HG03108 (cell line): ENCODE results near the gene UNC13B.
"Not testable (repeated sequence)": the region's sequence is repeated elsewhere in the genome, so short reads cannot be mapped to it uniquely, and the experiment has no call there.

ENCODE experiments used
- ATAC-seq: cut with Tn5 transposase; IDR thresholded peaks from one replicate; pipeline ENCODE4 v1.9.1; 2021; ENCODE audit warnings: moderate library complexity; ENCODE audit not compliant: unreplicated experiment

UNC13B gene

DNA sequence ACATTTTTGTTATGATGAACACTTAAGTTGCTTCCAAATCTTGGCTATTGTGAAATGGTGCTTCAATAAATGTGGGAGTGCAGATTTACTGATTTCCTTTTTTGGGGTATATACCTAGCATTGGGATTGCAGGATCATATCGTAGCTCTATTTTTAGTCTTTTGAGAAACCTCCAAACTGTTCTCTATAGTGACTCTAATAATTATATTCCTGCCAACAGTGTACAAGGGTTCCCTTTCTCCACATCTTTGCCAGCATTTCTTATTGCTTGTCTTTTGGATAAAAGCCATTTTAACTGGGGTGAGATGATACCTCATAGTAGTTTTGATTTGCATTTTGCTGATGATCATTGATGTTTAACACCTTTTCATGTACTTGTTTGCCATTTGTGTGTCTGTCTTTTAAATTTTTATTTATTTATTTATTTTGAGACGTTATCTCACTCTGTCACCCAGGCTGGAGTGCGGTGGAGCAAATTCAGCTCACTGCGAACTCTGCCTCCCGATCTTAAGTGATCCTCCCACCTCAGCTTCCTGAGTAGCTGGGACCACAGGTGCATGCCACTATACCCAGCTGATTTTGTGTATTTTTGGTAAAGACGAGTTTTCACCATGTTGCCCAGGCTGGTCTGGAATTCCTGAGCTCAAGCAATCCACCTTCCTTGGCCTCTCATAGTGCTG, 59.0 kb downstream of the UNC13B start:
- no peak for ATAC-seq

DNA sequence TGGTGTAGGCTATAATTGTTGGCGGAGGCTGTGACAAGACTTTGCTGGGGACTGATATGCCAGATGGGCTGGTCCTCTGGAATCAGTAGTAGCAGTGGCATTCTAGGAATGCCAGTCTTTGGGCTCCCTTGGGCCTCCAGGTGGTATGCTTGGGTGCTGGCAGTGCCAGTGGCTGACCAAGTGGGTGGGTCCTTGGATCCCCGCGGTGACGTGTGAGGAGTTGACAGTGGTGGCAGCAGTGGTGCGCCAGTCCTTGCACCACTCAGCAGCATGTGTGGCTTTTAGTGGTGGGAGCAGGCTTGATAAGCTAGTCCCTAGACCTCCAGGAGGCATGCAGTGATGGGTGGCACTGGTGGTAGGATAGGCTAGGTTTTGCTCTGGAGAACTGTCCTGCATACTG, 63.9 kb downstream of the UNC13B start:
- ATAC-seq: no peak

DNA sequence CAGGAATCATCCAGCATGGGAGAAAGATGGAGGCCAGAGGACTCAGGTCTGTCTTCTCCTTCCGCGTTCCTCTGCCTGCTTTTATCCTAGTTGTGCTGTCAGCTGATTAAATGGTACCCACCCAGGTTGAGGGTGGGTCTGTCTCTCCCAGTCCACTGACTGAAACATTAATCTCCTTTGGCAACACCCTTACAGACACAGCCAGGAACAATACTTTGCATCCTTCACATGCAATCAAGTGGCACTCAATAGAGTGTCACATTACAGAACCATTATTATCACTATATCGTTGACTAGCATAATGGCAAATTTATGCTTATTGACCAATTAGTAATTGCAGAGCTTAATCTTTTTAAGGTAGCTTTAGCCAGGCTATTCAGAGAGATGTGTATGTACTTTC, 64.8 kb downstream of the UNC13B start:
- no peak for ATAC-seq

DNA sequence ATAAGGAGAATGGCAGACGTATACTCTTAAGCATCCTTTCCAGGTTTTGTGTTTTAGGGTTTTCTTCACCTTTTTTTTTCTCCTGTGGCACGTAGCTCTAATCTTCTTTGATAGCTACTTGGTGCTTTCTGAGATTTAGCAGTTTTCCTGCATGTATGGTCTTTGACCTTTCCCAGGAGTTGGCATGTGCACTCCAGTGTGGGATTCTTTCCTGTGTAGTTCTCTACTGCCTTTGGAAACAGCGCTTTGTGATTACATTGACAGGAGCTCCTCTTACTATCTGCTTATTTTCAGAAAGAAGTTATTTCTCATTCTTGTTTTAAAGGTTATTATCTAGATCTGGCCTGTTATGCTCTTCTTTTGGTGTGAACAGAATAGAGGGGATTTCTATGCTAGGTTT, 65.5 kb downstream of the UNC13B start:
- ATAC-seq: no peak

DNA sequence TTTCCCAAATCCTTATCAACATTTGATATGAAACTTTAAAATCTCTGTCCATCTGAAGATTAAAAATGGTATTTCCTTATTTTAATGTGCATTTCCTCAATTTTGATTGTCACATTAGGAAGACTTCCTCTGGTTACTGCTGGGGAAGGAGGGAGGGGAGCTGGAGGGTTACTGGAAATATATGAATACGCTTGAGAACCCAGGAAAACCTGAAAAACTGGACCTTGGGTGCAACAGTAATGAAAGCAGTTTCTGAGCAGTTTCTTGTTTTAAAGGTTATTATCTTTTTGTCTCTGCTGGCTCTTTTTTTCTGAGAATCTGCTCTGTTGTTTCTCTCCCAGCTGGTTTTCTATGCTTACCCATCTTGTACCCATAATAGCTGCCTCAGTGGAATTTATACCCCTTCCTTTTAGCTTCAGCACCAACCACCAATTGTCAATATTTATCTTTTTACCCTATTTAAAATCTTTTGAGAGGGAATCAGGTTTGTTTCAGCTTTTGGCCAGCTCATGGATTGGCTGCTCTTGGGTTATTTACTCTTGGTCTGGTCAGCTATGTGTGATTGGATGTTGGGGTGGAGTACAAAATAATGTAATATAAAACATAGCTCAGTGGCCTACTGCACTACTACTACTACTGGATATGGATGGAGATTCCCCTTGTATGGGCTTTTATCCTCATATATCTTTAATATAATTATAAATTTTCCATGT, 67.4 kb downstream of the UNC13B start:
- ATAC-seq: no peak

DNA sequence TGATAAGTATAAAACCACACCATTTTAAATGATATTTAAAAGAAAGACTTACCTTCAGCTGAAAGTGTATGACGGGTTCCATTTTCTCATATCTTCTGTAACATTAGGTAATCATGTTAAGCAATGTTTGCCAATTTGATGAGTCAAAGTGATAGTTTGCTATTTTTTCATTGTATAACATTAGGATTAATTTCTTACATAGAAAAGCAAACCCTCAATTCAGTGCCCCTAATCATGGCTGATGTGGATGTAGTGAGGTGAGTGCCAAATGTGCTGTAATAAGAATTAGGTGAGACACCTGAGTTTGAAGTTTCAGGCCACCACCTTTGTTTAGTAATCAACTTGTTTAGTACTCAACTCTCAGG, 68.0 kb downstream of the UNC13B start:
- no peak for ATAC-seq

DNA sequence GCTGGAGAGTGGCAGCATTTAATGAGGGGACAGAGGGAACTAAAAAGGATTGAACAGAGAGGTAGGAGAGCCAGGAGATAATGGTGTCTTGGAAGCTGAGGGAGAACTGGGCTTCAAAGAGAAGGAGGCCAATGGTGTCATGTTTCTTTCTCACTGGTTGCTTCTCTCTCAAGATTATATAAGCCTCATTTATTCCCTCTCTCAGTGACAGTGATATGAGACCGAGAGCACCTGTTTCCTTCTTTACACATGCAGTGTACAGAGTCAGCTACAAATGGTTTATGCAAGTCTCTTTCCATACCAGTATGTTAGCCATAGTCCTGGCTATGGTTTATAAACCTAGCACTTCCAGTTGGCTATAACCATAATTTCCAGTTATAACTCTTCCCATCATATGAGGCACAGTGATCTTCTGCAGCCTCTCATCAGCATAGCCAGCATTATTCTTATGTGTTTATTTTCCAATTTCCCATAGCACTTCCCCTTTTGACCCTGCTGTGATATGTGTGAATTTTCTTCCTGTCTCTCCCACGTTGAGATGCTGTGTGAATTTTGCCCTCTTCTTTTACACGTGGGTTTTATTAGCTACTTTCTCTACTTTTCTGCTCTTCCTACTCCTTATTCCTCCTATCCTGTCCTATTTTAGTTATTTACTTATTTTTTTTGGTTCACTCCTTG, 71.2 kb downstream of the UNC13B start:
- no peak for ATAC-seq

DNA sequence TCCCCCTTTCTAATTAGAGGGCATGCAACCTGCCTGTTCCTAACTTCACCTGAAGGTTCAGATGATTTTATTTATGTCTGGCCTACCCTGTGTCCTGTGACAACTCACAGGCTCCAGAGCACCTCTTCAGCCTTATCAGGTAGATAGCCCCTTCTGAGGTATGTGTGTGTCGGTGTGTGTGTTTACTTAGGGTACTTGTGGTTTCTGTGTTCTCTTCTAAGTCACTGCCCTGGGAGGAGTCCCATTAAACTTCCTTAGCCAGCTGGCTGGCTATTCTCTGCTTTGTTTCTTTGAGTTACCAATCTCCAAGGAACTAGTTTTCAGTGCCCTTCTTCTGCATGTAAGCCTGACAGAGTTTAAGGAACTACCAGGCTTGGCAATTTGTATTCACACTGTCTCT, 74.9 kb downstream of the UNC13B start:
- no peak for ATAC-seq

DNA sequence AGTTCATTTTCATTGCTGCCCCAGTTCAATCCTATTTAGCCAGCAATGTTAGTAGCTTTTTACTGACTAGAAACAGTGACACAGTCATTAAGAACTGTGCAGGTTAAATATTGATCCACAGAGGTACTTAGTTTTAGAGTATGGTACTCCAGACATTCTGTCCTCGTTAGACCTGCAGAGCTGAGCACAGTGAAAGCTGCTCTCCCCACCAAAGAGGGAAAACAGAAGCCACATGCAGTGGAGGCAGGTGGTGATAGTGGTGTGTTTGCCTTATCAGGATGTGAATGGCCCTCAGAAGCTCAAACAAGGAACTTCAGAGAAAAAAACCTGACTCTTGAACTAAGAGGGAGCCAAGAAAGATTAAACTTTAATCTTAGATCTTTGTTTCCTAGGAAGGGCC, 75.5 kb downstream of the UNC13B start:
- no peak for ATAC-seq

DNA sequence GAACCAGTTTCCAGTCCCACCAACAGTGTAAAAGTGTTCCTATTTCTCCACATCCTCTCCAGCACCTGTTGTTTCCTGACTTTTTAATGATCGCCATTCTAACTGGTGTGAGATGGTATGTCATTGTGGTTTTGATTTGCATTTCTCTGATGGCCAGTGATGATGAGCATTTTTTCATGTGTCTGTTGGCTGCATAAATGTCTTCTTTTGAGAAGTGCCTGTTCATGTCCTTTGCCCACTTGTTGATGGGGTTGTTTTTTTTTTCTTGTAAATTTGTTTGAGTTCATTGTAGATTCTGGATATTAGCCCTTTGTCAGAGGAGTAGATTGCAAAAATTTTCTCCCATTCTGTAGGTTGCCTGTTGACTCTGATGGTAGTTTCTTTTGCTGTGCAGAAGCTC, 84.1 kb downstream of the UNC13B start:
- ATAC-seq: not testable (repeated sequence)

DNA sequence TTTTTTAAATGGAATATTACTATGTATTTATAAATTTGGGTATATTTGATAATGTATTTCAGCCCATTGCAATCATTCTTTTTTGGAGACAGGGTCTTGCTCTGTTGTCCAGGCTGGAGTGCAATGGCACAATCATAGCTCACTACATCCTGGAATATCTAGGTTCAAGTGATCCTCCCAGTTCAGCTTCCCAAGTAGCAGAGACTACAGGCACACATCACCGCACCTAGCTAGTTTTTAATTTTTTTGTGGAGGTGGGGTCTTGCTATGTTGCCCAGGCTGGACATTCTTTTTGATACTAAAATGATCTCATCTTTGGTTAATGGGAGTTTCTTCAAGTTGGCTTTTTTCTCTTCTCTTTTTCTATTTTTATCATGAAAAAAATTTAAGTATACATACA, 91.3 kb downstream of the UNC13B start:
- no peak for ATAC-seq

DNA sequence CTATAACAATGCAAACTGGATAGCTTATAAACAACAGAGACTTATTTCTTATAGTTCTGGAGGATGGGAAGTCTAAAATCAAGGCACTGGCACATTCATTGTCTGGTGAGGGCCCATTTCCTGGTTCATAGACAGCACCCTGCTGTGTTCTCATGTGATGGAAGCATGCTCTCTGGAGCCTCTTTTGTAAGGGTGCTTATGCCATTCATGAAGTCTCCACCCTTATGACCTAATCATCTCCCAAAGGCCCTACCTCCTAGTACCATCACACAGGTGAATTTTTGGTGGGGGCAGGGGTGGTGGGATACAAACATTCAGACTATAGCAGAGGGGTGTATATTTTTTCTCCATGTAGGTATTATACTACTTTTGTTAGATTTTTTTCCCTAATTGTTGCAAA, 92.4 kb downstream of the UNC13B start:
- no peak for ATAC-seq

DNA sequence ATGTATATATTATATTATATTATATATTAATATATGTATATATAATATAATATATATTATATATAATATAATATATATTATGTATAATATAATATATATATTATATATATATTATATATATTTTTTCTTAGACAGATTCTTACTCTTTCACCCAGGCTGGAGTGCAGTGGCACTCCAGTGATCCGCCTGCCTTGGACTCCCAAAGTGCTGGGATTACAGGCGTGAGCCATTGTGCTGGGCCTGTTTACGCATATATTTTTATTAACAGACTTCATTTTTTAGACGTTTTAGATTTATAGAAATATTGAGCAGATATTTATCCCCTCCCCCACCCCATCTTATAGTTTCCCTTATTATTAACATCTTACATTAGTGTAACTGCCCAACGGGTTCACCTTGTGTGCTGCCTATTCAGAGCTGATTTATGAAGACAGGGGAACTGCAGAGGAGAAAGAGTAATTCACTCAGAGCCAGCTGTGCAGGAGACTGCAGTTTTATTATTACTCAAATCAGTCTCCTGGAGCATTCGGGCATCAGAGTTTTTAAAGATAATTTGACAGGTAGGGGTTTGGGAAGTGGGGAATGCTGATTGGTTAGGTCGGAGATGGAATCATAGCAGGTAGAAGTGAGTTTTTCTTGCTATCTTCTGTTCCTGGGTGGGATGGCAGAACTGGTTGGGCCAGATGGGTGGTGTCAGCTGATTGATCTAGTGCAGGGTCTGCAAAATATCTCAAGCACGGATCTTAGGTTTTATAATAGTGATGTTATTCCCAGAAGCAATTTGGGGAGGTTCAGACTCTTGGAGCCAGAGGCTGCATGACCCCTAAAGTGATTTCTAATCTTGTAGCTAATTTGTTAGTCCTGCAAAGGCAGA, 93.4 kb downstream of the UNC13B start:
- ATAC-seq: no peak

DNA sequence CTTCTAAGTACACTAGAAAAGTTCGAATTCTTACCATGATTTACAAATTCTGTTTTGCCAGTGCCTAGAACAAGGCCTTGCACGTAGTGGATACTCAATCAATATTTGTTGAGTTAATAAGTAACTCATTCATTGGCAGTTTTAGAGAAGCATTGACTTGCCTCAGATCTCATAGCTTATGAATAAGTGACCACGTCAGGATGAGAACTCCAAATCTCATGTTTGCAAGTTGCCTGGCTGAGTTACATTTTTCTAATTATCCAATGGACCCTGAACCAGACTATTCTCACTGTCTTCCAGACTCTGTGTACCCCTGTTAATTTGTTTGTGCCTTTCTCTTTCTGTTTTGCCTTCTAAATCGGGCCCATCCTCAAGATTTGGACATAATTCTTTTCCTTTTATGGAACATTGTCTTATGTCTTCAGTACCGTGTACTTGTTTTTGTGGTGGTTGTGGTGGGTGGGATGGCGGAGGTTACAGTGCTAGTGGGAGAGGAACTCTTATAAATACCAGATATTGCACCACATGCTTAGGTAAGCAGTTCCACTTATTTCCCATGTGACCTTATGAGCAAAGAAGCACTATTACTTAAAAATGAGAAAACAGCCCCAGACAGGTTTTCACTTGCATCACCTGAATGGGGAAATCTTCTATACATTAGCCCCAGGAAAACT, 96.3 kb downstream of the UNC13B start:
- ATAC-seq: no peak

DNA sequence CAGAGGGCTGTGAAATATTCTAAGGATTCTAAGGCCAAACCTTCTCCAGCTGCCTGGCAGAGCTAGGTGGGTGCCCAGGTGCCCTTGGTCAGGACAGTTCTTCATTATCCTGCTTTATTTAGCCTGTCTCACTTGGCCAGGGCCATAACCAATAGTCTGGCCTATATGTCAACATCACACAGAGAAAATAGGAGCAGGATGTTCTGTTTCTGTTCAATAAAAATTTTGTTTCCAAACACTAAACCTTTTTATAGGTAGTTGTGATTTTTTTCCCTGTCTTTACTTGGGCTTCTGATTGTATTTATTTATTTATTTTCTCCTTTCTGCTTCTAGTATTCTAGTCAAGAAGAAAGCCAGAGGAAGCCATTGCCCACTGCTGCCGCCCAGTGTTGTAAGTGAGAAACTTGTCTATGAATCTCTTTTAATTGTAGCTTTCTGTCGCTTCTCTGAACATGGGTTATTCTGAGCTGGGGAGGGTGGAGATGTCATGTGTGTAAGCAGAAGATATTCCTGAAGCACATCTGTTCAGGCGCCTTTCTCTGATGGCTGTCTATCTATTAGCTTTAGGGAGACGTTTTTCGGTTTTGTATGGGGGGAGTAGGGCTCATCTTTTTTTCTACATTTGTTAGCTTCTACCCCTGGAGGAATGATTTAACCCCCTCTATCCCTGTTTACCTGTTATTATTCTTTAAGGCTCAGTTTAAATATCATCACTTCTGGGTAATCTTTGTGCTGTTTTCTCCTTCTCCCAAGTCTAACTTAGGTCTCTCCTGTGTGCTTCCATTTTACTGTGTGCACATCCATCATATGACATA, 97.1 kb downstream of the UNC13B start:
- ATAC-seq: no peak

DNA sequence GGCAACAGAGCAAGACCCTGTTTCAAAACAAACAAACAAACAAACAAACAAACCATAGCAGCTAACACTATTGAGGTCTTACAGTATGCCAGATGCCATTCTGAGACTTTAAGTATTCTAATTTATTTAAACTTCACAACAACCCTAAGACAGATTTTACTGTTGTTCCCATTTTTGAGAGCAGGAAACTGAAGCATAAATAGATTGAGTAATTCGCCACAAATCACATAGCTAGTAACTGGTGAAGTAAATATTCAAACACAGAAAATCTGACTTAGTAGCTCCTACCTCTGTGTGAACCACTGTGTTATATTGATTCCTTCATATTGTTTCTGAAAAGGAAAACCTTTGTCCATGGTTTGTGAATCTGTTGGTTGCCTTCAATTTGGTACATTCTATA, 98.4 kb downstream of the UNC13B start:
- ATAC-seq: no peak

DNA sequence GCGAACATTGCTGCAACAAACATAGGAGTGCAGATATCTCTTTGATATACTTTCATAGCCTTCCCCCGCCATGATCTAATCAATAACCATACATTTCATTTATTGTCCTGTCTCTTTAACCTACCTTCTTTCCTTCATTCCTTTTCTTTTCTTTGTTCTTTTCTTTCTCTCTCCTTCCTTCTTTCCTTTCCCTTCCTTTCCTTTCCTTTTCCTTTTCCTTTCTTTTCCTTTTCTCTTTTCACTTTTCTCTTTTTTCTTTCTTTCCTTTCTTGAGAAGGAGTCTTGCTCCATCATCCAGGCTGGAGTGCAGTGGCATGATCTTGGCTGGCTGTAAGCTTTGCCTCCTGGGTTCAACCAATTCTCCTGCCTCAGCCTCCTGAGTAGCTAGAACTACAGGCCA, 100.3 kb downstream of the UNC13B start:
- ATAC-seq: no peak

DNA sequence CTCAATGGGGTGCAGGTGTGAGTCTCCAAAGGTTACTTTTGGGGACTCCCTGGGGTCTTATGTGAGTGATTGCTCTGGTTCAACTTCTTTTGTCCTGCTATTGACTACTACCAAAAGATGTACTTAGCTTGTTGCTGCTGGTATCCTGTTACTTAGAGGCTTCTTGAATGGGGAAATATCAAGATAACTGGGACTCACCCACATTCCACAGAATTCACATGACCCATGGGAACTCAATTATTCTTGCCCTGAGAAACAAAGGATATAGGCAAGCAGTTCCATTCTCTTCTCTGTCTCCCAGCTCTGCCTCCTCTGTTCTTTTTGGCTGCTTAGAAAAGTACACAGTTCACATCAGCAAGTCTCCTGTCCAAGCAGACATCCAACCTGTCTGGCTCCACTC, 105.9 kb downstream of the UNC13B start:
- no peak for ATAC-seq

DNA sequence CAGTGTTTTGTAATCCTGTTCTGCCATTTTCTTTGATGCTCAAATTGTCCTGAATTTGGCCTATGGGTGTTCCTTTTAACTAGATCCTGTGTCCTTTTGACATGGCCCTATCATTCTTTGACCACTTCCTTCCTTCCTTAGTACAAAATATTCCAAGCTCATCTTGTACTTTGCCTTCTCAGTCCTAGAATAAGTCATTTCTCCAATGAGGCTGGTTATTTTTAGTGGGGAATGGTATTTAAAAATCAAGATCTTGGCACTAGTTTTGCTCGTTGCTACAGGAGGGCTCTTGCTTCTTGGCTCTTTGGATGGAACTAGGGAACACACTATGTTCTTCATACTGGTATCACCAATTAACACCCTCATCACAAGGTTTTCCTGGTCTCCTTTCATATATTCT, 108.1 kb downstream of the UNC13B start:
- ATAC-seq: no peak

DNA sequence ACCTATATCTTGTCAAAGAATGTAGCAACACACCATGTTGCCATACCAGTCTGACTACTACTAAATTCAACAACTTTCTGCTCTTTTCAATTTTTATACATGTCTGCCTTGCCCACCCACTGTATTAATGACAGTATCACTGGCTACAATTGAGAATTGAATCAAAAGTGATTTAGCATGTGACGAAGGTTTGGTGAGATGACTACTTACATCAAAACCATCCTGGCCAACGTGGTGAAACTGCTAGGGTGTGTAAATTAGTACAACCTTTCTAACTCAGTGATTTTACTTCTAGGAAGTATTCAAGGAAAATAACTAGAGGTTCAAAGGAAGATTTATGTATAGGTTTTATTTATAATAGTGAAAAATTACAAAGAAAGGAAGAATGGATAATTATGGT, 109.8 kb downstream of the UNC13B start:
- ATAC-seq: no peak
